Stimulated activated CD4-positive, alpha-beta T cell treated with anti-CD3 and anti-CD28 coated beads, TNF-alpha, amount 100 ng/mL, for 48 hours (primary cell): ENCODE measurements around the gene ARHGAP40.

Source experiments
- DNase-seq, 3 donors: peaks; one replicate each; pipeline ENCODE4 v3.0.0-alpha.2; 2020; ENCODE audit warnings: low read depth in 3 of 3

The ARHGAP40 gene

GRCh38 chr20:38680500-38681306 lies 79.1 kb downstream of the ARHGAP40 start:
- peak in 1 of 3 donors; percentile 19 for DNase-seq

GRCh38 chr20:38685271-38685670 lies 83.7 kb downstream of the ARHGAP40 start:
- no peak for DNase-seq

GRCh38 chr20:38685853-38686473 lies 84.4 kb downstream of the ARHGAP40 start:
- DNase-seq, result peak in 2 of 3 donors; percentile 10 to 15

GRCh38 chr20:38692436-38693411 lies 91.1 kb downstream of the ARHGAP40 start:
- DNase-seq, result peak in 2 of 3 donors; percentile 25 to 26

- no peak for DNase-seq
These were observed 95.7 kb downstream of the ARHGAP40 start for GRCh38 chr20:38697306-38697705.

GRCh38 chr20:38698541-38698940 lies 96.9 kb downstream of the ARHGAP40 start:
- no peak for DNase-seq

GRCh38 chr20:38700141-38700540 lies 98.5 kb downstream of the ARHGAP40 start:
- DNase-seq, result no peak
